GM12865 (cell line): ENCODE results near the gene KIF3B.

Source experiments
- DNase-seq: peaks from one replicate; pipeline ENCODE4 v3.0.0; 2010; ENCODE audit warnings: low read depth
- H3K4me3 ChIP-seq: 2 replicates; pipeline ENCODE4 v1.5.1; 2011; ENCODE audit warnings: mild to moderate bottlenecking, low read depth, low read length, control low read depth
- TF ChIP-seq, protein P1 (sequence below): IDR thresholded peaks from 2 replicates; pipeline ENCODE4 v1.5.1; 2011; ENCODE audit warnings: low read length, control low read depth, low read depth, inconsistent platforms; ENCODE audit not compliant: insufficient read depth; ENCODE audit errors: missing control alignments

Gene KIF3B

DNA sequence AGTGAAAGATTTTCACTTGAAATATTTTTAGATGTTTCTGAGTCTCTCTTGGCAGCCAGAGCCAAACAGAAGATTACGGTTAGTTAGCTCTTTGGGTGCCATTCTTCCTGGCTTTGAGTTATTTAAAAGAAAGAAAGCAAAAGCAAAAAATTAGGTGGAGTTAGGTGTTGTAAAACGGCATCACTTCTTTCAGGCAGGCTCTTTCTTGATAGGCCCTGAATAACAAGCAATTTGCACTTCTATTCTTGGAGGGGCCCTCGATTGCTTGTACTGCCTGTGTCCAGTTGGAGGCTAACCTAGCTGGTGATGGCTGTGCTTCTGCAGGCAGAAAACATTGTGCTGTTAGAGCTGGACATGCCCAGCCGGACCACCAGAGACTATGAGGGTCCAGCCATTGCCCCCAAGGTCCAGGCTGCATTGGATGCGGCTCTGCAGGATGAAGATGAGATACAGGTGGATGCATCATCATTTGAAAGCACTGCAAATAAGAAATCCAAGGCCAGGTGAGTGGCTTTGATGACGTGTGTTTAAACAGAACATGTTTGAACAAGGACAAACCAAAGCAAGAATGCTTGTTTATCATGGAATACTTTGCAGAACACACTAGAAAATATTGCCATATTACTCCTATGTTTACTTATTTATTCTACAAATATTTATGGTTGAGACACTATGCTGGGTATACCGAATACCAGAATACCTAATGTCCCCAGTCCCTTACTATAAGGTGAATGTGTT lies 52.5 kb downstream of the KIF3B start:
- H3K4me3 ChIP-seq: no peak overlapping the region
- TF ChIP-seq, protein P1, sequence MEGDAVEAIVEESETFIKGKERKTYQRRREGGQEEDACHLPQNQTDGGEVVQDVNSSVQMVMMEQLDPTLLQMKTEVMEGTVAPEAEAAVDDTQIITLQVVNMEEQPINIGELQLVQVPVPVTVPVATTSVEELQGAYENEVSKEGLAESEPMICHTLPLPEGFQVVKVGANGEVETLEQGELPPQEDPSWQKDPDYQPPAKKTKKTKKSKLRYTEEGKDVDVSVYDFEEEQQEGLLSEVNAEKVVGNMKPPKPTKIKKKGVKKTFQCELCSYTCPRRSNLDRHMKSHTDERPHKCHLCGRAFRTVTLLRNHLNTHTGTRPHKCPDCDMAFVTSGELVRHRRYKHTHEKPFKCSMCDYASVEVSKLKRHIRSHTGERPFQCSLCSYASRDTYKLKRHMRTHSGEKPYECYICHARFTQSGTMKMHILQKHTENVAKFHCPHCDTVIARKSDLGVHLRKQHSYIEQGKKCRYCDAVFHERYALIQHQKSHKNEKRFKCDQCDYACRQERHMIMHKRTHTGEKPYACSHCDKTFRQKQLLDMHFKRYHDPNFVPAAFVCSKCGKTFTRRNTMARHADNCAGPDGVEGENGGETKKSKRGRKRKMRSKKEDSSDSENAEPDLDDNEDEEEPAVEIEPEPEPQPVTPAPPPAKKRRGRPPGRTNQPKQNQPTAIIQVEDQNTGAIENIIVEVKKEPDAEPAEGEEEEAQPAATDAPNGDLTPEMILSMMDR: no peak
- no peak for DNase-seq

DNA sequence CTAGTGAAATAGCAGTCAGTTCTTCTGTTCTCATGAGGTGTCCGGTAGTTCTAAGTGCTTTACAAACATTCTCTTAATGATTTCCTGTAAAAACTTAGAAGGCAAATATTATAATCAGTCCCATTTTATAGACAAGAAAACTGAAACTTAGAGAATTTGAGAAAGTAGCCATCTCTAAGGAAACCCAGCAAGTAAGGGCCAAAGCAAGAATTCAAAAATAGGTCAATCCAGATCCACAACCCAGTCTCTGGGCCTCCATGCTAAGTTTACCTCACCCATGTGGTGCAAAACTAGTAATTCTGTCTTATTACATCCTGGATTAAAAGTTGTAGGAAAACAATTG lies 53.1 kb downstream of the KIF3B start:
- DNase-seq: no peak
- no peak overlapping the region for H3K4me3 ChIP-seq
- TF ChIP-seq, protein P1: no peak

DNA sequence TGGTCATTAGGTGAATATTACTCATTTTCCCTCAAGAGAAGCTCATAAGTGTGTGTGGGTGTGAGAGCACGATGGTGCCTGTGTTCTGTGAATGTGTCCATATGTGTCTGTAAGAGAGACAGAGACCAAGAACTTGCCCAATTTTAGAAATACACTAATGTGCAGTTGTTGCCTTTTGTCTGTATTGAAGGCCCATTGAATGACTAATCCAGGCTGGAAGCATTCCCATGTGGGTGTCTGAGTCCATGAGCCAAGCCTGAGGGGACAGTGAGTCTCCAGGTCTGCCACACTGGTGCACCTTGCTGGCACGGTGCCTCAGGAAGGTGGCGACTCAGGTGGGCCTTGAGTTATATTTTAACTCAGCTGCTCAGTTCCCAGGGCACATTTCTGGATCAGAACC lies 55.2 kb downstream of the KIF3B start:
- TF ChIP-seq, protein P1: no peak

DNA sequence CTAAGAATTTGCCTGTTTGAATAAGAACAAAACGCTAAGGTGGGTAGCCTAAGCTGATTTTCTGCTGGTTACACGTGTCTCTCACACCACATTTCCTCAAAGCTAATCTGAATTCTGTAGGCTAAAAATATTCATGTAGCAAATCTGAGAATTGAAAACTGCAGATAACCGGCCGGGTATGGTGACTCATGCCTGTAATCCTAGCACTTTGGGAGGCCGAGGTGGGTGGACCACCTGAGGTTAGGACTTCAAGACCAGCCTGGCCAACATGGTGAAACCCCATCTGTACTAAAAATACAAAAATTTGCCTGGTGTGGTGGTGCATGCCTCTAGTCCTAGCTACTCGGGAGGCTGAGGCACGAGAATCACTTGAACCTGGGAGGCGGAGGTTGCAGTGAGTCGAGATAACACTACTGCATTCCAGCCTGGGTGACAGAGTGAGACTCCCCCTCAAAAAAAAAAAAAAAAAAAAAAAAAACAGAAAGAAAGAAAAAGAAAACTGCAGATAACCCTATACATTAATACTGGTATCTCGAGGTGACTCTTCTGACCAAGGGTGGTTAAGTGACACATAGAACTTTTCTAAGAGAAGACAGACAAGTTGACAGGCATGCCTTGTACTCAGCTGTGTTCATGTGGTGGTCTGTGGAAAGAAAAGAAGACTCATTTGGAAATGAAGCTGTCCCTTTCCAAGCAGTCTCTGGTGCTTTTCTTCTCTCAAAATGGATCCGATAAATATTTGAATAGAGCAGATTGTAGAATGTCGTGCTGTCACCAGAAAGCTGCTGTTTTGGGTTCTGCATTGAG lies 55.9 kb downstream of the KIF3B start:
- H3K4me3 ChIP-seq: peak overlapping the region; percentile 19; the same call in 1 of the 2 replicates
- peak; percentile 88 for DNase-seq
- TF ChIP-seq, protein P1: no peak

More for the DNA sequence above, 55.2 kb downstream of the KIF3B start:
- no peak overlapping the region for H3K4me3 ChIP-seq
- DNase-seq: peak; percentile 29

DNA sequence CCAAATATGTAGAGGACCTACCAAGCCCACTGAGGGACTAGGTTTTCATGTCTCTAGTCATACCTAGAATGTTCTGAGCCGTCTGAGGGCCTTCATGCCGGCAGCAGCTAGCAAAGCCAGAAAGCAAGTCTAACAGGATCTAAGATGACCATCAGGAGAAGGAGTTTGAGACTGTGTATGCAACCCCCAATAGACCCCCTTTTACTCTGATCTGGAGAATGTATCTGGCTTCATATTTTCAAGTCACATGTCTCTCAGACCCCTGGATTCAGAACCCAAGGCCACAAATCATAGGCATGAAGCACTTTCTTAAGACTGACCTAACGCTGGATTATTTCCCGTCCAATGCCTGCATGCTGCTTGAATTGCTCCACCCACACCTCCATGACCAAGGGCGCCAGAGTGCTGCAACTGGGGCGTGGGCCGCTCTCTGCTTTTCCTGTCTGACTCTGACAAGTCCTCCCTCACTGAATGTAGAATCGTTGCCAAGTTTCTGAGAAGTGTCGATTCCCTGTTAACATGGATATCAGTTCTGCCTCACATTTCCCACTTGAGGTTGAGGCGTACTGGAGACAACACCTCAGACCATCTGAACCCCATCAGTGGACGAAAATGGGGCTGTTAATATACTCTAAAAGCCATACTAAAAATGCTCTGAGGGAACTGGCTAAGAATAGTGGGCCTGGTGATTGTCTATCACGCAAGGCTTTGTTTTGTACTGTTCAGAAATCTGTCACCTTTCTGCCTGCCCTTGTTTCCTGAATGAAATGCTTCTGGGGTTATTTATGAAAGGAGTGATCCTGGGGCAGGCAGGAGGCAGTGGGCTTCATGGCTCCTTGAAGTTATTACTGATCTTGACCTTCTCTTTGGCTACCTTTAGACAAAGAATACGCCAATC lies 56.8 kb downstream of the KIF3B start:
- peak overlapping the region; percentile 19; the same call in 1 of the 2 replicates for H3K4me3 ChIP-seq
- TF ChIP-seq, protein P1: no peak
- DNase-seq: peak; percentile 86

DNA sequence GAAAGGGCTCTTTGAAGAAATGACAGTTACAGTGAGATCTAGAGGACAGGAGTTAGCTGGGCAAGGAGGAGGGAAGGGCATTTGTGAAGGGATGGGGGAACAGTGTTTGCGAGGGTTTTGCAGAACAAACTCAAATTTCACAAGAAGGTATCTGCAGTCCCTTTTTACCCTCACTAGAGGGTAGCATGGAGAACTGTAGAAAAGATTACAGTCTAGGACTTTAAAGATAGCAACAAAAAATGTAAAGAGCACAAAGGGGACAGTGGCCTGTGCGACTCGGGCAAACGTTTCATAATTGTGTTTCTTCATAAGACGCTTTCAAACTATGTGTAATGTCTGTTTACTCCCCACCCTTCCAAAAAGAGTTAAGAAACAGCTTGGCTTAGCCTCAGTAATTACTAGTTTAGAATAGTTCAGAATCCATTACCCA lies 59.5 kb downstream of the KIF3B start:
- DNase-seq: peak; percentile 66
- no peak overlapping the region for H3K4me3 ChIP-seq

More for the DNA sequence above, 59.5 kb downstream of the KIF3B start:
- TF ChIP-seq, protein P1: peak; percentile 54
